HEK293T (cell line): ENCODE data around the gene GPD1L.

Experiments
- CTCF ChIA-PET: fragments of 350-600 bp; formaldehyde crosslinking; extraction: SDS; loops from one replicate; lab custom pipeline; 2021; ENCODE audit warnings: antibody characterized with exemption, inconsistent platforms; lab: Yijun Ruan, JAX
- POLR2A ChIA-PET: fragments of 350-600 bp; formaldehyde crosslinking; extraction: SDS; loops from one replicate; lab custom pipeline; 2020; ENCODE audit warnings: antibody characterized with exemption, inconsistent platforms; lab: Yijun Ruan, JAX
- DNase-seq: peaks from one replicate; pipeline ENCODE4 v3.0.0; 2012; ENCODE audit warnings: mixed read lengths; ENCODE audit errors: extremely low spot score
- ARNT ChIP-seq: fragments of 450-650 bp; IDR thresholded peaks from 2 replicates; pipeline ENCODE4 v1.6.1; 2017; ENCODE audit warnings: mild to moderate bottlenecking
- BHLHE40 ChIP-seq: fragments of 450-650 bp; IDR thresholded peaks from 2 replicates; pipeline ENCODE4 v1.6.1; 2016; ENCODE audit warnings: mild to moderate bottlenecking, moderate library complexity, borderline replicate concordance
- CTBP1 ChIP-seq: fragments of 450-650 bp; IDR thresholded peaks from 2 replicates; pipeline ENCODE4 v1.6.1; 2016; ENCODE audit warnings: borderline replicate concordance
- ELF4 ChIP-seq: fragments of 450-650 bp; IDR thresholded peaks from 2 replicates; pipeline ENCODE4 v1.6.1; 2017; ENCODE audit warnings: antibody characterized with exemption
- FOXA1 ChIP-seq: fragments of 450-650 bp; IDR thresholded peaks from 2 replicates; pipeline ENCODE4 v1.6.1; 2016; ENCODE audit warnings: mild to moderate bottlenecking
- FOXK2 ChIP-seq: fragments of 450-650 bp; IDR thresholded peaks from 2 replicates; pipeline ENCODE4 v1.6.1; 2016; ENCODE audit warnings: mild to moderate bottlenecking
- FOXM1 ChIP-seq: fragments of 450-650 bp; IDR thresholded peaks from 2 replicates; pipeline ENCODE4 v1.6.1; 2017; ENCODE audit warnings: mild to moderate bottlenecking, borderline replicate concordance
- HDGF ChIP-seq: fragments of 450-650 bp; IDR thresholded peaks from 2 replicates; pipeline ENCODE4 v1.6.1; 2017; ENCODE audit warnings: antibody characterized with exemption, borderline replicate concordance
- L3MBTL2 ChIP-seq: fragments of 450-650 bp; conservative IDR thresholded peaks from 2 replicates; pipeline ENCODE4 v1.6.1; 2016; ENCODE audit warnings: mild to moderate bottlenecking
- LEF1 ChIP-seq: fragments of 450-650 bp; IDR thresholded peaks from 2 replicates; pipeline ENCODE4 v1.6.1; 2017; ENCODE audit warnings: mild to moderate bottlenecking, borderline replicate concordance
- NFRKB ChIP-seq: fragments of 450-650 bp; IDR thresholded peaks from 2 replicates; pipeline ENCODE4 v1.6.1; 2016; ENCODE audit warnings: mild to moderate bottlenecking, moderate library complexity
- SP1 ChIP-seq: fragments of 450-650 bp; IDR thresholded peaks from 2 replicates; pipeline ENCODE4 v1.6.1; 2017
- SUZ12 ChIP-seq: fragments of 450-650 bp; IDR thresholded peaks from 2 replicates; pipeline ENCODE4 v1.6.1; 2016; ENCODE audit warnings: mild to moderate bottlenecking
- TARDBP ChIP-seq: fragments of 450-650 bp; IDR thresholded peaks from 2 replicates; pipeline ENCODE4 v1.6.1; 2016
- ZNF384 ChIP-seq: fragments of 450-650 bp; IDR thresholded peaks from 2 replicates; pipeline ENCODE4 v1.6.1; 2016
- TF ChIP-seq, protein P1 (sequence below): fragments of 450-650 bp; IDR thresholded peaks from 2 replicates; pipeline ENCODE4 v1.6.1; 2016

The GPD1L gene

DNA sequence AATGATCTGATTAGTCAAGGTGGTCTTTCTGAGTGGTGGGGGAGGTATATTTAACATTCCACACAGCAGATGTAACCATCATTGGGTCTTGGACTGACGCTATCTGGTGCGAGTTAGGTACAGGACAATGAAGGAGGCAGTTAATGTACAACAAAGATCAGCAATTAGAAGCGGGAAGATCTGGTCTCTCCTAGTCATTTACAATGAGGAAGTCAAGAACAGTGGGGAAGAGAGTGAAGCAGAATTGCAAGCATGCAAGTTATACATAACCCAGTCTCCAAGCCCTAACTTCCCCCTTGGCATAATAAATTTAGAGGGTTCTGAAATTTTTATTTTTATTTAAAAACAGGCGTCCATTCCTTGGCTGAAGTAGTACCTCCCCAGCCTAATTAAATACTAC is 14.1 kb downstream of the GPD1L start:
- ChIA-PET POLR2A (interaction anchor here (1.3 kb wide), 1 partner anchor 14 kb away, joined by 3 read pairs; the partner anchor contains the start of gene GPD1L), CTCF (no interaction called here)
- TF ChIP-seq HDGF (no peak), NFRKB (no peak), LEF1 (no peak), SP1 (no peak), CTBP1 (no peak), ZNF384 (no peak), SUZ12 (no peak), ARNT (no peak), L3MBTL2 (no peak), BHLHE40 (no peak), TARDBP (no peak), FOXM1 (no peak)
- DNase-seq, result no peak

DNA sequence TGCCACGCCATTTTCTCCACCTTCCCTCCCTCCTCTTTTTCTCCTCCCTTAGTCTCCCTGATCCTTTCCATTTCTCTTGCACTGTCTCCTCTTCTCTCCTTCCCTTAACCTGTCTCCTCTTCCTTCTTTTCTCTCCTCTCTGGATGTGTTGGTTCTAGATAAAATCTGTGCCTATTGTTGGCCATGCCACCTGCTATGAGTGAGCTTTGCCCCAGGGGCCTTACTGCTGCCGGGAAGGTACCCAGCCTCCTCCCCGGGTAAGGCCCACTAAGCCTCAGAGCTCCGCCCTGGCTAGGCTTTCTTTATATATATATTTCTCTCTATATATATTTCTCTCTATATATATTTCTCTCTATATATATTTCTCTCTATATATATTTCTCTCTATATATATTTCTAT is 14.7 kb downstream of the GPD1L start:
- ChIA-PET POLR2A (interaction anchor here (1.3 kb wide), 1 partner anchor 15 kb away, joined by 3 read pairs; the partner anchor contains the start of gene GPD1L), CTCF (no interaction called here)
- DNase-seq, result no peak
- TF ChIP-seq NFRKB, result no peak
- TF ChIP-seq FOXK2, result no peak
- TF ChIP-seq ELF4, result no peak

DNA sequence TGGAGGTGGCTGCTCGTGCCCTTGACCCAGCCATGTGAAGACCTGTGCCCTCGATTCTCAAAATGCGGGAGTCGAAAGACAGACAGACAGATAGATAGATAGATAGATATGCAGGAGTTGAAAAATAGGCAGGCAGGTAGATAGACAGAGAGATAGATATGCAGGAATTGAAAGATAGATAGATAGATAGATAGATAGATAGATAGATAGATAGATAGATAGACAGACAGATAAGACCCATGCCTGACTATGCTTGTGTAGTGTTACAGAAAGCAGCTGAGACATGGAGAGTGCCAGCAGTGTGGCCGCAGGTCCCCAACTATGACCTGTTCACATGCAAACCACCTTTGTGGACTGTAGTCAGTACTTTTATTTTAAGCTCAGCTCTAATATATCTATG is 17.2 kb downstream of the GPD1L start:
- ChIA-PET CTCF (no interaction called here), POLR2A (no interaction called here)
- TF ChIP-seq TARDBP, result no peak
- TF ChIP-seq LEF1, result no peak
- no peak for TF ChIP-seq HDGF
- TF ChIP-seq NFRKB, result no peak
- no peak for TF ChIP-seq FOXA1
- TF ChIP-seq SUZ12, result no peak
- no peak for TF ChIP-seq ZNF384
- TF ChIP-seq CTBP1, result no peak
- no peak for DNase-seq

DNA sequence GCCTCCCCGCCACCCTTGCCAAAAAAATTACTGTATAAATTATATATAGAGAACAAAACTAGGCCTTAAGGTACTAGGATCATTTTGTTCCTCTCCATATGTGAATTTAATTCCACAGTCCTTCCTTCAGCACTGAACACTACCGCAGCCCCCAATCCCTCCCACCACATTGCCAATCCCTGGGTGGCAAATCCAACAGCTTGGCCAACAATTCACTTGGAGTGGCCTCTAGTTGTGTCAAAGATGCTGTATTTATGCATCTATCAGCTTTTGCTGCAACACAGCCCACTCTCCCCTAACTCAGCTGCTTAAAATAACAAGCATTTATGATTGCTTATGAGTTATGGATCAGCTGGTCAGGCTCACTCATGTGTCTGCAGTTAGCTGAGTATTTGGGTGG is 18.6 kb downstream of the GPD1L start:
- DNase-seq, result no peak
- POLR2A ChIA-PET, result no interaction called here
- CTCF ChIA-PET, result interaction anchor here (0.9 kb wide), 1 partner anchor 19 kb away, joined by 3 read pairs; no protein-coding TSS in a partner anchor
- no peak for TF ChIP-seq NFRKB
- TF ChIP-seq, protein P1, sequence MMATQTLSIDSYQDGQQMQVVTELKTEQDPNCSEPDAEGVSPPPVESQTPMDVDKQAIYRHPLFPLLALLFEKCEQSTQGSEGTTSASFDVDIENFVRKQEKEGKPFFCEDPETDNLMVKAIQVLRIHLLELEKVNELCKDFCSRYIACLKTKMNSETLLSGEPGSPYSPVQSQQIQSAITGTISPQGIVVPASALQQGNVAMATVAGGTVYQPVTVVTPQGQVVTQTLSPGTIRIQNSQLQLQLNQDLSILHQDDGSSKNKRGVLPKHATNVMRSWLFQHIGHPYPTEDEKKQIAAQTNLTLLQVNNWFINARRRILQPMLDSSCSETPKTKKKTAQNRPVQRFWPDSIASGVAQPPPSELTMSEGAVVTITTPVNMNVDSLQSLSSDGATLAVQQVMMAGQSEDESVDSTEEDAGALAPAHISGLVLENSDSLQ, result no peak
- no peak for TF ChIP-seq CTBP1
- no peak for TF ChIP-seq SP1
- no peak for TF ChIP-seq ELF4

DNA sequence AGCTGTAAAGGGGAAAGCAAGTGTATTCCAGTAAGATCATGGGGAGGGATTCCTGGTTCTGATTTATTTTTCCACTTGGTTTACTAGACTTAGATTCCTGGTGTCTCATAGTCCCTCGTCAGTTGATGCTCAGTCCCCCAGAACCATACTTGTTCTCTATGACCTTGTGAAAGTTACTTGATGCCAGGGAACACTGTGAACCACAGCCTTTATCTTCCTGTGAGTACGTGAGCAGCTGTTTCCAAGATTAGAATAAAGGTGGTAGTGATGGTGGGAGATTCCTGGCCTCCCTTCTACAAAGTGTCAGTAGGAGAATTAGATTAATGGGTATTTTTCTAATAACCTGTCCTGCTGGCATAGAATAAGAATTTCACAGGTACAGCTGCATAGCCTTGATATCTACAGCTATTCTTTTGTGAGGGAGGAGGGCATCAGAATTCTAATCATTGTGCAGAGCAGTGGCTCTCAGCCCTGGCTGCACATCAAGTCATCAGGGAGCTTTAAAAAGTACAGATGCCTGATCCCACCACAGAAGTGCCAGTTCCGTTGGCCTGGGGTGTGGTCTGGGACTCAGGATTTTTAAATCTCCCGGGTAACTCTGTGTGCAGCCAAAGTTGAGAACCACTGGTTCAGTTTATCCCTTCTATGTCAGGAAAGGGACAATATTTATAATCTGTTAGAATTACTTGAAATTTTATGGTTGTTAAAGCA is 20.0 kb downstream of the GPD1L start:
- POLR2A ChIA-PET, result no interaction called here
- no peak for DNase-seq
- CTCF ChIA-PET, result no interaction called here
- TF ChIP-seq BHLHE40 (no peak), ELF4 (no peak), HDGF (no peak), FOXA1 (no peak), LEF1 (no peak), TARDBP (no peak), FOXK2 (no peak), SUZ12 (no peak)
- TF ChIP-seq, protein P1, result no peak

DNA sequence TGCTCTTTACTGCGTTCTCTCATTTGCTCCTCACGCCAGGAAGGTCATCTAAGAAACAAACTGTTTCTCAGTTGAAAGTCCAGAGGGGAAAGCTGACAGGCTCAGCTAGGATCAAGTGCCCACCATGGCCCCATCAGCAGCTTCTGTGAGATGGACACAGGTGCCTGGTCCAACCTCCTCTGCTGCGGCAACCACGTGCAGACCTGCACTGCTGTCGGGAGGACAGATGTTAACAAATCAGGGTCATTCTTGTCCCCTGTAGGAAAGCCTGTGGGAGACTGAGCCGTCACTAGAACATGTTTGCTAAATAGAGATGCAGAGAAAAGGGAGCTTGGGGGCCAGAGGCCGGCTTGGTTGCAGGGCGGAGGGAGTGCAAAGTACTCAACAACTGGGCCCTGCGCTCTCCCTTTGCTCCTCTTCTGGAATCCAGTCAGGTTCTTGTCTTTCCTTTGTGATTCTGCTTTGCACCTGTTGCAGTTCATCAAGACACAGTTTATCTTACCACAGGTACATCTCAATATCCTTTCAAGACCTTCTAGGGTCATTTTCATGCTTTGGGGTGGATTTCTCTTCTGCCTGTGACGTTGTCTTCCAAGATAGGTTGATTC is 20.9 kb downstream of the GPD1L start:
- no peak for DNase-seq
- ChIA-PET CTCF (no interaction called here), POLR2A (no interaction called here)
- TF ChIP-seq FOXM1, result no peak
- TF ChIP-seq CTBP1, result no peak
- no peak for TF ChIP-seq SP1
- TF ChIP-seq ARNT, result no peak
- no peak for TF ChIP-seq LEF1
- no peak for TF ChIP-seq NFRKB
- TF ChIP-seq L3MBTL2, result no peak
- no peak for TF ChIP-seq HDGF
- TF ChIP-seq SUZ12, result no peak
- TF ChIP-seq BHLHE40, result no peak

DNA sequence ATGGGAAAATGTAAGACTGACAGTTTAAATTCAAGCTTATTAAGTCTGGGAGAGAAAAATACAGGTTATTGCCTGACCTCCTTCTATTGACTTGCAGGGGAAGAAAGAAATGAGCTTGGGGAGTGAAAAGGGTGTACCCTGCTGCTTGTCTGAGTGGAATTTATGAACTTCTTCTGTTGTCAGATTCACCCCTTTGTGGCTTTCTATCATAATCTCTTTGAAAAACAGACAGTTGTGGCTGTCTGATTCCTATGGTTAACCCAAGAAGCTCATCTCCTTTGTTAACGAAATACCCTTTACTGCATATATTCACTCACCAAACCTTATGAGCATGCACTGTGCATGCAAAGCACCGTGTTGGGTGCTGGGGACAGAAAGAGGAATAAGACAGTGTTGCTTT is 22.5 kb downstream of the GPD1L start:
- ChIA-PET CTCF (interaction anchor here (0.6 kb wide), 1 partner anchor 779 kb away, joined by 4 read pairs; no protein-coding TSS in a partner anchor), POLR2A (no interaction called here)
- no peak for DNase-seq
- TF ChIP-seq ARNT, result no peak
- TF ChIP-seq CTBP1, result no peak
- TF ChIP-seq FOXM1, result no peak
- TF ChIP-seq LEF1, result no peak
- TF ChIP-seq FOXA1, result no peak
- TF ChIP-seq ELF4, result no peak
- no peak for TF ChIP-seq ZNF384
- no peak for TF ChIP-seq FOXK2
- TF ChIP-seq, protein P1, result no peak
- no peak for TF ChIP-seq NFRKB
